Spleen (tissue), 11 donors: ENCODE measurements around the gene CLCNKB. TPM values are rescaled to one million over a fixed set of nuclear protein-coding genes. Genes with fewer than 3 reads are reported as not detected.

Experiments
- DNase-seq: peaks from one replicate; pipeline ENCODE4 v3.0.0-alpha.2; 2020
- H3K27ac ChIP-seq, 8 donors: fragments of 200-600 bp; sonication (generic) in 7 of 8; 1 replicate in 4 of 8; 2 replicates in 4 of 8; pipeline versions ENCODE4 v1.5.0 to v1.8.0; 2016 to 2021; ENCODE audit warnings: inconsistent platforms in 4 of 8, mild to moderate bottlenecking in 4 of 8, moderate library complexity in 1 of 8
- H3K27me3 ChIP-seq, 7 donors: fragments of 200-600 bp; sonication (generic) in 6 of 7; replicated peaks in 1 of 7; 1 replicate in 4 of 7; 2 replicates in 3 of 7; pipeline versions ENCODE4 v1.5.0 to v1.8.0; 2016 to 2021; ENCODE audit warnings: inconsistent platforms in 3 of 7, mild to moderate bottlenecking in 1 of 7
- H3K36me3 ChIP-seq, 6 donors: fragments of 200-600 bp; sonication (generic) in 5 of 6; 1 replicate in 4 of 6; 2 replicates in 2 of 6; pipeline versions ENCODE4 v1.5.0 to v1.8.0; 2016 to 2021; ENCODE audit warnings: inconsistent platforms in 2 of 6
- H3K4me1 ChIP-seq, 6 donors: fragments of 200-600 bp; sonication (generic) in 5 of 6; 1 replicate in 3 of 6; 2 replicates in 3 of 6; pipeline versions ENCODE4 v1.5.0 to v1.8.0; 2016 to 2021; ENCODE audit warnings: inconsistent platforms in 3 of 6
- H3K4me3 ChIP-seq, 8 donors: fragments of 200-600 bp; sonication (generic) in 7 of 8; 1 replicate in 4 of 8; 2 replicates in 4 of 8; pipeline versions ENCODE4 v1.5.0 to v1.8.0; 2016 to 2021; ENCODE audit warnings: inconsistent platforms in 4 of 8, mild to moderate bottlenecking in 4 of 8, moderate library complexity in 2 of 8
- H3K9me3 ChIP-seq, 8 donors: fragments of 200-600 bp; sonication (generic) in 7 of 8; 1 replicate in 4 of 8; 2 replicates in 4 of 8; pipeline versions ENCODE4 v1.5.0 to v1.8.0; 2016 to 2021; ENCODE audit warnings: inconsistent platforms in 4 of 8
- POLR2A ChIP-seq, 3 donors: fragments of 450-650 bp; IDR thresholded peaks; one replicate each; pipeline ENCODE4 v1.5.1; 2017; ENCODE audit warnings: antibody characterized with exemption in 3 of 3, mild to moderate bottlenecking in 1 of 3
- POLR2AphosphoS5 ChIP-seq, 3 donors: sonication (generic); formaldehyde crosslinking; IDR thresholded peaks; one replicate each; pipeline ENCODE4 v1.5.1; 2017; ENCODE audit warnings: antibody characterized with exemption in 3 of 3
- WGBS, 5 donors: extraction: QIAGEN DNeasy Blood & Tissue Kit in 3 of 5; methylation state at CpG; one replicate each; pipeline versions ENCODE4 v1.1.5 to v1.1.7; 2013 to 2018; 5-methylcytosine and 5-hydroxymethylcytosine counted together
- intact Hi-C: fragments of 100-400 bp; cut with DNase I; formaldehyde crosslinking; loops from one replicate; pipeline ENCODE4 v1.15.0; 2023; ENCODE audit warnings: low total_unique reads
- polyA plus RNA-seq, 3 donors: library from polyadenylated mRNA; stranded (reverse); fragments of 200-250 nt; gene quantifications; one replicate each; pipeline ENCODE4 v1.2.1, GENCODE V29; 2013
- total RNA-seq, 7 donors: library from RNA; depleted of rRNA in 3 of 7; stranded (reverse); fragments of >200 nt in 3 of 7; fragmentation: NEBNext Ultra II Directional in 4 of 7; extraction: Animal tissue kit (Norgen Biotek cat#: 25700) in 4 of 7; gene quantifications; one replicate each; pipeline versions ENCODE4 v1.1.0 to v1.2.1, GENCODE V29; 2016 to 2021
- TF ChIP-seq, protein P1 (sequence below), 11 experiments: fragments of 200-600 bp in 7 of 11; fragments of 450-650 bp in 4 of 11; sonication (generic) in 4 of 11; IDR thresholded peaks in 8 of 11; conservative IDR thresholded peaks in 3 of 11; 1 replicate in 7 of 11; 2 replicates in 4 of 11; pipeline versions ENCODE4 v1.4.0 to v1.8.0; 2016 to 2021; ENCODE audit warnings: antibody characterized with exemption in 11 of 11, inconsistent platforms in 4 of 11, mild to moderate bottlenecking in 1 of 11
- donor health status: healthy with polysubstance abuse.
- donor health status: DM: no; HTN: no; CAD: no; lungs with moderate emphysema.
- donor health status: DM: no; HTN: no; CAD: no.
- donor health status: Bipolar disorder and iron deficiency.
- donor health status: healthy.
- donor health status: DM: no; HTN: no; CAD: no.
- donor health status: DM: yes; HTN: yes; CAD: no.

The CLCNKB gene
- total and polyA plus RNA-seq, 10 donors, result 0.04 to 0.13 (median 0.08) TPM; not detected in 6

DNA sequence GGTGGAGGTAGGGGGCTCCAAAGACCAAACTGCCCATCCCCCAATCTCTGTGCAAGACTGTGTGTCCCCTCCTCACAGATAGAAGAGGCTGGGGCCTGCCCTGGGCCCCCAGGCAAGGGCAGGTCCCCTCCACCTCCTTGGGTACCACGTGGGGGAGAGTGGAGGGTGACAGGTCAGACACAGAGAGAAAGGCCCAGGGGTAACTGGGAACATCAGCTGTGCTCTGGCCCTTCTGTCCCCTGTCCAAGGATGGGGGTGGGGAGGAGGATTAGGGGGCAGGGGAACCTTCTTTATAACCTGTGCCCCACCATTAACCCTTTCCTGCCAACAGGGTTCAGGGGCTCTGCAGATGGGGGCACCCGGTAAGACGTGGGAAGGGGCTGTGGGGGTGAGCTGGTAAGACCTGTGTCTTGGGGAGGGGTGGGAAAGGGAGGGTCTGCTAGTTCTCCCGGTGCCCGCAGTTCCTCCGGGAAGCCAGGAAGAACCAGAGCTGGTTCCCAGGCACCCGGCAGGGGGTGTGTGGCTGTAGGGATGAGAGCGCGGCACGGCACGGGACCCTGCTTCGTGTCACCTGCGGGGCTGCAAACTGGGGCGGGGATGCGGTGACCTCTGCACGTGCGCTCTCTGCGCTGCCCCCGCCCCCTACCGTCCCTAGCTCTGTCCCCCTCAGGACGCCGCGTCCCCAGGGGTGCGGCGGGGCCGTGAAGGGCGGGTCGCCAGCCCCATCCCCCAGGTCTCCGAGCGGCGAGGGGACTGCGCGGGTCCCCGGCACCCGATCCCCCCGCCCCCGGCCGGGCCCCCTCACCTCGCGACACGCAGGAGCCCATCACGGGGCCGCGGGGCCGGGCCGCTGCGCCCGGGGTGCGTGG, 29.3 kb downstream of the CLCNKB start:
- TF ChIP-seq POLR2A (IDR thresholded peaks at IDR 0.05), result no peak
- no peak for TF ChIP-seq POLR2AphosphoS5 (IDR thresholded peaks at IDR 0.05)
- TF ChIP-seq, protein P1, sequence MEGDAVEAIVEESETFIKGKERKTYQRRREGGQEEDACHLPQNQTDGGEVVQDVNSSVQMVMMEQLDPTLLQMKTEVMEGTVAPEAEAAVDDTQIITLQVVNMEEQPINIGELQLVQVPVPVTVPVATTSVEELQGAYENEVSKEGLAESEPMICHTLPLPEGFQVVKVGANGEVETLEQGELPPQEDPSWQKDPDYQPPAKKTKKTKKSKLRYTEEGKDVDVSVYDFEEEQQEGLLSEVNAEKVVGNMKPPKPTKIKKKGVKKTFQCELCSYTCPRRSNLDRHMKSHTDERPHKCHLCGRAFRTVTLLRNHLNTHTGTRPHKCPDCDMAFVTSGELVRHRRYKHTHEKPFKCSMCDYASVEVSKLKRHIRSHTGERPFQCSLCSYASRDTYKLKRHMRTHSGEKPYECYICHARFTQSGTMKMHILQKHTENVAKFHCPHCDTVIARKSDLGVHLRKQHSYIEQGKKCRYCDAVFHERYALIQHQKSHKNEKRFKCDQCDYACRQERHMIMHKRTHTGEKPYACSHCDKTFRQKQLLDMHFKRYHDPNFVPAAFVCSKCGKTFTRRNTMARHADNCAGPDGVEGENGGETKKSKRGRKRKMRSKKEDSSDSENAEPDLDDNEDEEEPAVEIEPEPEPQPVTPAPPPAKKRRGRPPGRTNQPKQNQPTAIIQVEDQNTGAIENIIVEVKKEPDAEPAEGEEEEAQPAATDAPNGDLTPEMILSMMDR (IDR thresholded peaks at IDR 0.05 in 8 of 11, conservative IDR thresholded peaks at IDR 0.05 in 3 of 11), result no peak
- intact Hi-C loops, result no loop called here
- H3K27me3 ChIP-seq, result peaks cover 0 to 50% (median 13%) of the 10 kb centered on the region in 7 donors

DNA sequence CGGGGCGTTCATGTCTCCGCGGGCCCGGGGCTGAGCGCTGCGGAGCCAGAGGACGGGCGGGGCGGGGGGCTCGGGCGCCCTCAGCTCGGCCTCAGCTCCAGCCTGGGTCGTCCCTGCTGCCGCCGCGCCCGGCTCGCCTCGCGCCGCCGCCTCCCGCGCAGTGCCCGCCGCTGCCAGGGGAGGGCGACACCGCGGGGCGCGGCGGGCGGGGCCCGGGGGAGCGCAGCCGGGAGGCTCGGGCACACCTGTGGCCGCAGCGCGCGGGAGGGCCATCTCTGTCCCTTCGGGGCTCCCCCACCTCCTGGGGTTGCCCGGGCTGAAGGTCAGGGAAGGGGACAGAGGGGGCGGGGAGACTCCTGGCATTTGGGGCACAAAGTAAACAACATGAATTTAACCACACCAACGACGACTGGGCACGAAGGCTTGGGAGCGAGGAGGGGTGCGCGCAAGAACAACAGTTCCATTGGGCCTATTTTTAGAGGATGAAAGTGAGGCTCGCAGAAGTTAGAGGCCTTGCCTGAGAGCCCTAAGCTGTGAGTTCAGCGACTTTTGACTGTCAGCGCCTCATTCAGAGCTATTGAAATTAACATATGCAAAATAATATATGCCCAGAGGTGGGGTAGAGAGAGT, 30.0 kb downstream of the CLCNKB start, which contains the start of gene FAM131C:
Gene FAM131C, minus strand, starts transcription at position 162 of the 630 bp plus-strand sequence. CDS start 209 bp downstream, outside the sequence.
- Histone ChIP-seq H3K9me3 (no peaks in the 10 kb centered on the region), H3K36me3 (no peaks in the 10 kb centered on the region), H3K4me3 (peak within 1 kb of the TSS in 7 of 8 donors; percentile 13 to 67 (median 34)), H3K27ac (no peak within 1 kb of the TSS), H3K27me3 (peaks cover 0 to 50% (median 13%) of the 10 kb centered on the region in 7 donors), H3K4me1 (peaks cover 6 to 47% (median 20%) of the 10 kb centered on the region in 6 donors)
- TF ChIP-seq POLR2AphosphoS5 (IDR thresholded peaks at IDR 0.05) (no peak), POLR2A (IDR thresholded peaks at IDR 0.05) (no peak)
- TF ChIP-seq, protein P1 (IDR thresholded peaks at IDR 0.05 in 8 of 11, conservative IDR thresholded peaks at IDR 0.05 in 3 of 11), result peak in 6 of 11 experiments; percentile 31 to 67 (median 44)
- intact Hi-C loops, result no loop called here
- WGBS, 5 donors, result 1 to 8% (median 2%) methylated on average over 14 to 54 of the region's 54 CpGs
- DNase-seq, result peak; percentile 83

More for the DNA sequence above, 29.3 kb downstream of the CLCNKB start:
- Histone ChIP-seq H3K36me3 (no peaks in the 10 kb centered on the region), H3K4me3 (peak overlapping the region in 7 of 8 donors; percentile 13 to 67 (median 34)), H3K9me3 (no peaks in the 10 kb centered on the region), H3K4me1 (peaks cover 6 to 54% (median 27%) of the 10 kb centered on the region in 6 donors), H3K27ac (no peak overlapping the region)
- 7 to 35% (median 11%) methylated on average over 7 to 49 of the region's 49 CpGs for WGBS, 5 donors
- no peak for DNase-seq

DNA sequence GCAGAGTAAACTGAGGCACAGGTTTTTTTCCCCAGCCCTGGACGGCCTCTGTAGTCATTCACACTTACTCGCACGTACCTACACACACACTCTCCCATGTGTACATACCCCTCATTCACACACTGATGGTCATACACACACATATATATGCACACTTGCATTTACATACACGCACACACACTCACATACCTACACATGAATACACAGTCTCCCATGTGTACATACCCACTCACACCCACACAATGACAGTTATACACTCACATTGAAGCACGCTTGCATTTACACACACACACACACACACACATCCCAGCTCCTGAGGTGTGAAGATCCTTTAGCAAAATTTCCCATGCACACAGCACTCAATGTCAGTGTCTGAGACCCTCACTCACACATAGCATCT, 30.6 kb downstream of the CLCNKB start:
- H3K9me3 ChIP-seq, result no peaks in the 10 kb centered on the region
- whole genome bisulfite sequencing, 5 donors, result 83 to 87% (median 86%) methylated on average over 5 of the region's 5 CpGs
- TF ChIP-seq, protein P1 (IDR thresholded peaks at IDR 0.05 in 8 of 11, conservative IDR thresholded peaks at IDR 0.05 in 3 of 11), result no peak
- TF ChIP-seq POLR2A (IDR thresholded peaks at IDR 0.05), result no peak
- no peak for TF ChIP-seq POLR2AphosphoS5 (IDR thresholded peaks at IDR 0.05)
- no peak for DNase-seq
- peaks cover 0 to 50% (median 13%) of the 10 kb centered on the region in 7 donors for H3K27me3 ChIP-seq
- intact Hi-C loops, result no loop called here
- no peaks in the 10 kb centered on the region for H3K36me3 ChIP-seq
- peak overlapping the region in 1 of 8 donors; percentile 67 for H3K4me3 ChIP-seq
- H3K4me1 ChIP-seq, result peaks cover 6 to 48% (median 24%) of the 10 kb centered on the region in 6 donors
- H3K27ac ChIP-seq, result no peak overlapping the region
